H9 (cell line): ENCODE measurements around the gene RBMS3. TPM values are rescaled to one million over a fixed set of nuclear protein-coding genes. Genes with fewer than 3 reads are reported as not detected.

Source experiments
- DNase-seq: peaks from one replicate; pipeline ENCODE4 v3.0.0-alpha.2; 2017
- H2AFZ ChIP-seq: one replicate; pipeline ENCODE4 v1.6.1; 2013; ENCODE audit warnings: mild to moderate bottlenecking, low read length, control low read depth, moderate library complexity
- H2AK5ac ChIP-seq: 2 replicates; pipeline ENCODE4 v1.6.1; 2013; ENCODE audit warnings: low read length, control low read depth, mixed read lengths; ENCODE audit not compliant: insufficient read length
- H2BK120ac ChIP-seq: one replicate; pipeline ENCODE4 v1.6.1; 2013; ENCODE audit warnings: low read depth, mild to moderate bottlenecking, low read length, control low read depth, inconsistent platforms; ENCODE audit not compliant: poor library complexity, severe bottlenecking
- H2BK12ac ChIP-seq: 2 replicates; pipeline ENCODE4 v1.6.1; 2013; ENCODE audit warnings: low read length, control low read depth, mixed read lengths, low read depth; ENCODE audit not compliant: insufficient read length
- H2BK15ac ChIP-seq: 2 replicates; pipeline ENCODE4 v1.6.1; 2013; ENCODE audit warnings: low read depth, low read length, control low read depth
- H2BK20ac ChIP-seq: one replicate; pipeline ENCODE4 v1.6.1; 2013; ENCODE audit warnings: low read depth, mild to moderate bottlenecking, low read length, control low read depth, inconsistent platforms; ENCODE audit not compliant: poor library complexity, severe bottlenecking
- H2BK5ac ChIP-seq: 2 replicates; pipeline ENCODE4 v1.6.1; 2013; ENCODE audit warnings: low read length, control low read depth, mixed read lengths; ENCODE audit not compliant: insufficient read length
- H3K14ac ChIP-seq: 2 replicates; pipeline ENCODE4 v1.6.1; 2013; ENCODE audit warnings: low read length, control low read depth; ENCODE audit not compliant: insufficient read depth
- H3K18ac ChIP-seq: 2 replicates; pipeline ENCODE4 v1.6.1; 2013; ENCODE audit warnings: low read depth, mild to moderate bottlenecking, mixed read lengths, low read length, control low read depth; ENCODE audit not compliant: insufficient read length
- H3K23ac ChIP-seq: 2 replicates; pipeline ENCODE4 v1.6.1; 2013; ENCODE audit warnings: low read length, control low read depth, mixed read lengths, low read depth; ENCODE audit not compliant: insufficient read length
- H3K23me2 ChIP-seq: 2 replicates; pipeline ENCODE4 v1.6.1; 2013; ENCODE audit warnings: low read depth, mild to moderate bottlenecking, mixed read lengths, low read length, control low read depth; ENCODE audit not compliant: insufficient read length, poor library complexity, severe bottlenecking
- H3K27ac ChIP-seq: 2 replicates; pipeline ENCODE4 v1.5.1; 2013; ENCODE audit warnings: low read length, control low read depth, mixed read lengths, low read depth; ENCODE audit not compliant: insufficient read length
- H3K27me3 ChIP-seq: 2 replicates; pipeline ENCODE4 v1.6.1; 2013; ENCODE audit warnings: low read length, control low read depth, inconsistent platforms; ENCODE audit not compliant: insufficient read depth
- H3K4ac ChIP-seq: 2 replicates; pipeline ENCODE4 v1.6.1; 2013; ENCODE audit warnings: low read depth, mild to moderate bottlenecking, control low read depth, inconsistent platforms, low read length, moderate library complexity
- H3K4me1 ChIP-seq: 2 replicates; pipeline ENCODE4 v1.6.1; 2013; ENCODE audit warnings: low read length, control low read depth, inconsistent platforms; ENCODE audit not compliant: insufficient read depth
- H3K4me2 ChIP-seq: 2 replicates; pipeline ENCODE4 v1.6.1; 2013; ENCODE audit warnings: low read length, control low read depth, mixed read lengths; ENCODE audit not compliant: insufficient read length, insufficient read depth
- H3K56ac ChIP-seq: 2 replicates; pipeline ENCODE4 v1.6.1; 2013; ENCODE audit warnings: low read depth, mild to moderate bottlenecking, mixed read lengths, low read length, control low read depth; ENCODE audit not compliant: insufficient read length
- H3K79me1 ChIP-seq: 2 replicates; pipeline ENCODE4 v1.6.1; 2013; ENCODE audit warnings: low read depth, mild to moderate bottlenecking, moderate library complexity, low read length, control low read depth, inconsistent platforms; ENCODE audit not compliant: insufficient read depth, poor library complexity, severe bottlenecking
- H3K79me2 ChIP-seq: 2 replicates; pipeline ENCODE4 v1.6.1; 2013; ENCODE audit warnings: low read length, control low read depth, inconsistent platforms; ENCODE audit not compliant: insufficient read depth
- H3K9ac ChIP-seq: 2 replicates; pipeline ENCODE4 v1.6.1; 2013; ENCODE audit warnings: low read length, control low read depth, mixed read lengths; ENCODE audit not compliant: insufficient read length; ENCODE audit errors: extremely low read depth
- H3K9me3 ChIP-seq: one replicate; pipeline ENCODE4 v1.6.1; 2013; ENCODE audit warnings: low read depth, low read length, inconsistent platforms; ENCODE audit not compliant: control insufficient read depth
- H3T11ph ChIP-seq: one replicate; pipeline ENCODE4 v1.6.1; 2013; ENCODE audit warnings: mild to moderate bottlenecking, low read length, control low read depth, inconsistent platforms
- H4K20me1 ChIP-seq: one replicate; pipeline ENCODE4 v1.6.1; 2013; ENCODE audit not compliant: control insufficient read depth, insufficient read length, insufficient read depth
- H4K5ac ChIP-seq: 2 replicates; pipeline ENCODE4 v1.6.1; 2013; ENCODE audit warnings: low read depth, mild to moderate bottlenecking, mixed read lengths, low read length, control low read depth; ENCODE audit not compliant: insufficient read length
- H4K8ac ChIP-seq: replicated peaks from 2 replicates; pipeline ENCODE4 v1.6.1; 2013; ENCODE audit warnings: low read length, control low read depth, mixed read lengths, low read depth; ENCODE audit not compliant: insufficient read length
- H4K91ac ChIP-seq: 2 replicates; pipeline ENCODE4 v1.6.1; 2013; ENCODE audit warnings: low read depth, mild to moderate bottlenecking, moderate library complexity, mixed read lengths, low read length, control low read depth; ENCODE audit not compliant: insufficient read length
- H3K27ac Mint-ChIP-seq, 3 experiments: 2 replicates in 2 of 3; 3 replicates in 1 of 3; pipeline ENCODE4 v1.8.0; 2020 to 2021; ENCODE audit warnings: mixed read lengths in 3 of 3, mild to moderate bottlenecking in 1 of 3, moderate library complexity in 1 of 3
- H3K27me3 Mint-ChIP-seq: 2 replicates; pipeline ENCODE4 v1.8.0; 2021; ENCODE audit warnings: low read depth, mild to moderate bottlenecking, moderate library complexity, mixed read lengths
- H3K36me3 Mint-ChIP-seq, 3 experiments: 2 replicates in 2 of 3; 3 replicates in 1 of 3; pipeline ENCODE4 v1.8.0; 2020 to 2021; ENCODE audit warnings: low read depth in 3 of 3, mixed read lengths in 3 of 3; ENCODE audit not compliant: insufficient read depth in 1 of 3
- H3K4me1 Mint-ChIP-seq, 2 experiments: 2 replicates each; pipeline ENCODE4 v1.8.0; 2020; ENCODE audit warnings: mixed read lengths in 2 of 2
- H3K4me3 Mint-ChIP-seq, 2 experiments: 2 replicates in 1 of 2; 3 replicates in 1 of 2; pipeline ENCODE4 v1.8.0; 2020 to 2021; ENCODE audit warnings: mild to moderate bottlenecking in 2 of 2, mixed read lengths in 2 of 2, moderate library complexity in 1 of 2
- H3K9me3 Mint-ChIP-seq, 2 experiments: 2 replicates in 1 of 2; 3 replicates in 1 of 2; pipeline ENCODE4 v1.8.0; 2020; ENCODE audit warnings: mild to moderate bottlenecking in 2 of 2, mixed read lengths in 2 of 2, moderate library complexity in 1 of 2
- CTCF ChIP-seq: fragments of 200-600 bp; sonication (generic); conservative IDR thresholded peaks from 3 replicates; pipeline ENCODE4 v1.8.0; 2021; ENCODE audit warnings: antibody characterized with exemption, mild to moderate bottlenecking
- total RNA-seq: library from RNA; stranded (reverse); gene quantifications from 2 replicates; pipeline ENCODE4 v1.2.1, GENCODE V29; 2021

The RBMS3 gene
- total RNA-seq, 1 experiment from 2014 or later = 8.1 TPM

GRCh38 chr3:29576675-29577074, 295.8 kb downstream of the RBMS3 start:
- Histone ChIP-seq H3K79me2 (no peaks in the 10 kb centered on the region), H2BK12ac (no peak overlapping the region), H3K23ac (no peak overlapping the region), H2BK20ac (no peak overlapping the region), H2BK15ac (no peak overlapping the region), H4K8ac (no peak overlapping the region), H2AK5ac (no peak overlapping the region), H3K79me1 (no peaks in the 10 kb centered on the region), H2AFZ (no peak overlapping the region), H4K91ac (peak overlapping the region; percentile 49), H3K4me2 (no peak overlapping the region), H3K9ac (no peak overlapping the region), H3T11ph (no peak overlapping the region), H3K18ac (no peak overlapping the region), H3K56ac (no peak overlapping the region), H2BK120ac (no peak overlapping the region), H3K4me1 (no peaks in the 10 kb centered on the region), H4K20me1 (no peaks in the 10 kb centered on the region), H3K14ac (no peak overlapping the region), H4K5ac (no peak overlapping the region), H3K4ac (no peak overlapping the region), H2BK5ac (no peak overlapping the region), H3K23me2 (no peaks in the 10 kb centered on the region), H3K27ac (no peak overlapping the region), H3K27me3 (no peaks in the 10 kb centered on the region), H3K9me3 (no peaks in the 10 kb centered on the region)
- no peak for TF ChIP-seq CTCF
- Mint-ChIP-seq H3K4me3 (no peak overlapping the region), H3K4me1 (no peaks in the 10 kb centered on the region), H3K36me3 (no peaks in the 10 kb centered on the region), H3K9me3 (peaks cover 0 to 3% of the 10 kb centered on the region in 2 experiments; a peak in 2 of 5 replicates), H3K27me3 (no peaks in the 10 kb centered on the region), H3K27ac (0 out of 7 replicates have a peak overlapping the region, but pooled peaks of 1 of the 3 experiments have one; percentile 17)
- no peak for DNase-seq
